Uterus (tissue), 2 donors: ENCODE results near the gene FAM180A.

ENCODE experiments used
- POLR2A ChIP-seq, 2 donors: fragments of 450-650 bp; IDR thresholded peaks; one replicate each; pipeline ENCODE4 v1.6.1; 2016; ENCODE audit warnings: antibody characterized with exemption in 2 of 2, mild to moderate bottlenecking in 1 of 2, moderate library complexity in 1 of 2
- TF ChIP-seq, protein P1 (sequence below), 4 experiments: fragments of 200-600 bp in 2 of 4; fragments of 450-650 bp in 2 of 4; sonication (generic) in 2 of 4; IDR thresholded peaks; one replicate each; pipeline ENCODE4 v1.5.1; 2016 to 2019; ENCODE audit warnings: antibody characterized with exemption in 4 of 4, mild to moderate bottlenecking in 2 of 4, moderate library complexity in 1 of 4

DNA sequence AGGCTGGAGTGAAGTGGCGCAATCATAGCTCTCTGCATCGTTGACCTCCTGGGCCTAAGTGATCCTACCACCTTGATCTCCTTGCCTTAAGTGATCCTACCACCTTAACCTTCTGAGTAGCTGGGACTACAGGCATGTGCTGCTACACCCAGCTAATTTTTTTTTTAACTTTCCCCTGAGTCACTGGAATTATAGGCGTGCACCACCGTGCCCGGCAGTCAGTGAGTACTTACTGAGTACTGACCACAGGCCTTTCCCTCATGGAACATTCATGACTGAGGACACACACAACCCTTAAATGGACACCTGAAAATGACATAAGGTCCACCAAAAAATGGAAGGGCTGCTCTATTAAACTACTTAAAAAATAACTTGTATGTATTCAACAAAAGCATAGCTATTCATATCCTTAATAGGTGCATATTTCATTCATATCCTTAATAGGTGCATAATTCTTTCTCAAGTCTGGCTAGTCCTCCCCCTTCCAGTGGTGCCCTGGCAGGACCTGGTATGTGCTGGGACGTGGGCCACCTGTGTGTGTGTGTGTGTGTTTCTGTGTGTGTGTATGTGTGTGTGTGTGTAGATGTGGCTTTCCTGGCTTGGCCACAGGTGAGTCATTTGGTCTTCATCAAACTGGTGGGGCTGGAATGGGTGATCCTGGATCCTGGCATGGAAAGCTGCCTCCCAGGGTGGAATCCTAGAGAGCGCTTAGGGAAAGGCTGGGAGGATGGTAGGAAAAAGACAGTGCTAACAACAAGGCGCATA, 3.5 kb downstream of the FAM180A start:
- TF ChIP-seq, protein P1, sequence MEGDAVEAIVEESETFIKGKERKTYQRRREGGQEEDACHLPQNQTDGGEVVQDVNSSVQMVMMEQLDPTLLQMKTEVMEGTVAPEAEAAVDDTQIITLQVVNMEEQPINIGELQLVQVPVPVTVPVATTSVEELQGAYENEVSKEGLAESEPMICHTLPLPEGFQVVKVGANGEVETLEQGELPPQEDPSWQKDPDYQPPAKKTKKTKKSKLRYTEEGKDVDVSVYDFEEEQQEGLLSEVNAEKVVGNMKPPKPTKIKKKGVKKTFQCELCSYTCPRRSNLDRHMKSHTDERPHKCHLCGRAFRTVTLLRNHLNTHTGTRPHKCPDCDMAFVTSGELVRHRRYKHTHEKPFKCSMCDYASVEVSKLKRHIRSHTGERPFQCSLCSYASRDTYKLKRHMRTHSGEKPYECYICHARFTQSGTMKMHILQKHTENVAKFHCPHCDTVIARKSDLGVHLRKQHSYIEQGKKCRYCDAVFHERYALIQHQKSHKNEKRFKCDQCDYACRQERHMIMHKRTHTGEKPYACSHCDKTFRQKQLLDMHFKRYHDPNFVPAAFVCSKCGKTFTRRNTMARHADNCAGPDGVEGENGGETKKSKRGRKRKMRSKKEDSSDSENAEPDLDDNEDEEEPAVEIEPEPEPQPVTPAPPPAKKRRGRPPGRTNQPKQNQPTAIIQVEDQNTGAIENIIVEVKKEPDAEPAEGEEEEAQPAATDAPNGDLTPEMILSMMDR (IDR thresholded peaks at IDR 0.05), result no peak
- TF ChIP-seq POLR2A (IDR thresholded peaks at IDR 0.05), result no peak
